GM12892 (cell line): ENCODE data around the gene RAD51AP2.

Source experiments
- DNase-seq: peaks from one replicate; pipeline ENCODE4 v3.0.0; 2011; ENCODE audit not compliant: insufficient read length
- FAIRE-seq: peaks from 2 replicates; lab custom pipeline; 2011; peaks lifted over from hg19 to GRCh38; lab: Jason Lieb, UNC
- POLR2A ChIP-seq: IDR thresholded peaks from 2 replicates; pipeline ENCODE4 v1.6.1; 2011; ENCODE audit warnings: low read depth, low read length, control low read depth
- POLR2AphosphoS5 ChIP-seq: IDR thresholded peaks from 2 replicates; pipeline ENCODE4 v1.6.1; 2011; ENCODE audit warnings: low read depth, low read length, control low read depth
- TAF1 ChIP-seq: IDR thresholded peaks from 2 replicates; pipeline ENCODE4 v1.6.1; 2011; ENCODE audit warnings: low read depth, mild to moderate bottlenecking, control low read depth, low read length, borderline replicate concordance

RAD51AP2 gene

DNA sequence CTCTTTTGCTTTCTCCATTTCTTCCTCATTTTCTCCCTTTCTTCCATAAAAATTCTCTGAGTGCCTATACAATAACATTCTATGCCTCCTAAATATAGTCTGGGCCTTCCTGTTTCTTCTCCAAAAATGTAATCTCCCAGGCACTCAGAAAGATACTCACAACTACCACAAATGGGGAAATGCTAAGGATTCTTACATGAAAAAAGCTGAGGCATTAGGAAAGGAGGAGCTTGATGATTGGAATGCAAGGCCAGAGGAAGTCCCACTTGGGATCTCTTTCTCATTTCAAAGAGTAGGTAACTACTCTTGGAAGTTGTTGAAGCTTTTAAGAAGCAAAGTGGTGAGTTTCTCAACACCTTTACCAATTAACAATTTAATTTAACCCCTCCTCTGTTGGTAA is 25.6 kb upstream of the RAD51AP2 start:
- FAIRE-seq (no peak), DNase-seq (no peak)
- TF ChIP-seq TAF1, result no peak
- no peak for TF ChIP-seq POLR2A
- no peak for TF ChIP-seq POLR2AphosphoS5

DNA sequence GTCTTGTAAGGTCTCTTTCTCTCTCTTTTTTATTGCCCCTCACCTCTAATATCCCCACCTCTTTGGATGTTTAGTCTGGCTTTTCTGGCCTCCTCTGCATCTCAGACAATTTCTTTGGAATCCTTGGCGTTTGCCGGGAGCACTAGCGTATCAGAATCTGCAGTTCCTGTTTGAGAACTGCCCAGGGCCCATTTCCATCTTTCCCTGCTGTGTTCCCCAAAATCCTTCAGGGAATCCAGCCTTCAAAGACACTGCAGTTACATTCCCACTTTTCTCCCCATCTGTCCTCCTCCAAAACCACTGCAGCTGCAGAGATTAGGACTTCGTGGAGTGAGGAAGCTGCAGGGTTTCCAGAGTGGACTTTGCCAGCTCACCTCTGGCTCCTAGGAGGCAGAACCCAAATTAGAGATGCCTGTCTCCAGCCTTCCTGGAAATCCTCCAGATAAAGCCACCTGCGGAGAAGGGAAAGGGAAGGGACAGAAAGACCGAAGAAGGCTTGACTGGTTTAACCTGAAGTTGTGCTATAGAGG is 25.0 kb upstream of the RAD51AP2 start:
- no peak for FAIRE-seq
- DNase-seq, result no peak
- TF ChIP-seq POLR2A (no peak), TAF1 (no peak)

DNA sequence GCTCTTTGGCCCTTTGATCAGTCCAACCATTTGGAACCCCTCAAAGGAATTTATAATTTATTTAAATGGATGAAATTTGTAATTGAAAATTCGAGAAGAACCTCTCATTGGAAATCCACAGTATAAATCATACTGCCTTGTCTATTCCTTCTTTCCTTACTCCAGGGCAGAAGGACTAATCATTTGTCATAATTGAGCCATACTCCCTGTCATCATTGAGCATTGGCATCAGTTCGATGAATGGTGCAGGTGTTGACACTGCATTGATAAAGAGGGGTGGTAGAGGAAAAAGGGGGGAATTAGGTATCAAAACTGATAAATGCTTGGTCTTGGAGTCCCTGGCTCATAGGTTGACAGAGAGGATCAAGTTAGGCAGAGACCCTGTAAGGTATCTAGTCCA is 24.2 kb upstream of the RAD51AP2 start:
- no peak for FAIRE-seq
- no peak for DNase-seq
- TF ChIP-seq POLR2A (no peak), TAF1 (no peak), POLR2AphosphoS5 (no peak)

DNA sequence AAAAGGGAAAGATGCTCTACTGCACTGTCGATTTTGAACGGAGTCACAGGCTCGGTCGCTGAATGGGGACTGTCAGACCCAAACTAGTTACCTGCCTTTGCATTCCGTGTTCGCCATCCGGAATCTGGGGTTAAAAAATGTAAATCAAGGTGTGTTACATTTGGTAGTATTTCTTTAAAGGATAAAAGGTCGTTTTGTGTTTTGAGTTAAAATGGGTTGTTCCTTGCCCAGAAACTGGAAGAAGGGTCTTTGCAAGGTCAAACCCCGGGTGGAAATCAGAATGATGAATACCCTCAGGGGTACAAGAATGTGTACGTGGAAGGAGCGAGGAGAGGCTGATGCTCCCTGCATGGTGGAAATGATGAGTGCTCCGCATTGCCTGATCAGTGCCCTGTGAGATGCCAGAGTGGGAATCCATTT is 23.3 kb upstream of the RAD51AP2 start:
- TF ChIP-seq POLR2AphosphoS5 (no peak), TAF1 (no peak), POLR2A (no peak)
- FAIRE-seq (no peak), DNase-seq (no peak)

DNA sequence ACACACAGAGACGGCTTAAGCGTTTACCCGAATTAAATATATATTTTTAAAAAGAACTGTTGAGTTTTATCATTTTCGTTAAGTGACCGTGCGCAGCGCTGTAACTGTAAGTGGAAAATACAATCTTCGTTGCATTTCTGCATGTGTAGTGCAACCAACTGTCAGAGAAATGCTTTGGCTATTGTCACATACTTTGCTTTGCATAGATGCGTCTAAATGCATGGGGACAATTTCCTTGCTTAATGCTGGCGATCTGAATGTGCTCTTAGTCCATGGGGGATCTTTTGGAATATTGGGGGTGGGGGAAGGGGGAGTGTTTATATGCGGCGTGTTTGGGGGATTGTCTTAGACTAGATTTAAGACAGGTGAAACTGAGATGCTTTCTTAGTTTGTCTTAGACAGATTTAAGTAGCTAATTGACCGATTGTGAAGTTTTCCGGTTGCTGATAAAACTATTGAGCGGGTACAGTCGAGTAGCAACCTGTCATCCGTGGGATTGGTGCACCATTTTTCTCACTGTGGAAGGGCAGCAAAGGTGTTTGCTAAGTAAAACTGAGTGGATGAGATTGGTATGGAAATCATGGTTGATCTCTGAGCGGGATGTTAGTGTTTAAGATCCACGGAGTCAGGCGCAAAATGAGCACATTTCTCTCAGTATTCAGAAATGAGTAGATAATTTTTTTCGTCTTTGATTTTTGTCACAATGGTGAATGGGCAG is 22.7 kb upstream of the RAD51AP2 start:
- no peak for FAIRE-seq
- no peak for DNase-seq
- TF ChIP-seq TAF1 (no peak), POLR2A (no peak), POLR2AphosphoS5 (no peak)

DNA sequence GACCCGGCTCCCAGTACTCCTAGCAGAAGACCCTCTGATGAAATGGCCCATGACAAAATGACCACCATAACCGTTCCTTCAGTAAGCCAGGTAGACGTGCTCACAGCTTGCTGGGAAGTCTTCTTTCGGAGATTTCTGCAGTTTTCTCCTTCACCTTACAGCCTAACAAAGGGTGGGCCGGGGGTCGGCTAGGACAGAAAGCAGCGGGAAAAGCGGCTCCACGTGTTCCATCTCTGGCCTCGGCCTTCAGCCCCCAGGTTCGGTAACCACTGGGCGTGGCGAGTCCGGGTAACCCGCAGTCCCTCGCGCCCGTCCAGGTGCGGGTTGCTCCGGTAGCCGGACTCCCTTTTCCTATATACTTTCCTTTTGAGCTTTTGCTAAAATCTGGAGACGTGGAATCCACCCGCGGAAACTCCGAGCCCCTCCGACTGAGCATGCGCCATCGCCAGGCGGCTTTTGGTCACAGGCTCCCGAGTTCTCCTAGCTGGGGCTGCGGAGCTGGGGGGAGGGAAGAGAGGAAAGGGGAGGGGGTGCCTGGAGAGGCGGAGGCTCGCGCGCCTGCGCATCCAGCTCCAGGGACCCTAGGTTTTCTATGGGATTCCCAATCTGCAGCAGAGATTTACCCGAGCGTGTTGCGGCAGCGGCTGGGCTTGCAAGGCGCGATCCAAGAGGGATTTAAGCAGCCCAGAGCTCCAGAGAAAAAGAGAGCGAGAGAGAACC is 22.0 kb upstream of the RAD51AP2 start, which contains the start of gene VSNL1:
TSS of gene VSNL1 (plus strand) at position 604 of the 720 bp plus-strand sequence. CDS start 51,379 bp downstream, outside the sequence.
- DNase-seq (no peak), FAIRE-seq (no peak)
- no peak for TF ChIP-seq POLR2AphosphoS5
- no peak for TF ChIP-seq TAF1
- no peak for TF ChIP-seq POLR2A

DNA sequence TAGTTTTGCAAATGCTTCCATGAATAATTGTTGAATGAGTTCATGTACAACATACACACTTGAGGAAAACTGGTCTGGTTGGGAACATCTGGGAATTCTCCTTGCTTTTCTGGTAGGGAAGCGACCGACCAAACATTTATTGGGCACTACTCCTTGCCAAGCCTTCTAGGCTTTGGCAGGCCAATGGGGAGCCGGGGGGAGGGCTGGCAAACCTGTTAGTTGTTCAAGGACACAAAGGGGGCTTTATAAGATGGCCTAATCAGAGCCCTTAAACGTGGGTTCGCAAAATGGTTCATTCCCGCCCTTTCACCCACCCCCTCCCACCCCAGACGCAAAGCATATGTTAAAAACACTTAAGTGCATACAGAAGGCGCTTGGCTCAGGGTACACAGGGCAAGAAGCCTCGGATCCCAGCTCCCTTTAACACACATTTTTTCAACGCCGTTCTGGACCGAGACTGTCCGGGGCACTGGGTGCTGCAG is 21.4 kb upstream of the RAD51AP2 start:
- DNase-seq (no peak), FAIRE-seq (no peak)

DNA sequence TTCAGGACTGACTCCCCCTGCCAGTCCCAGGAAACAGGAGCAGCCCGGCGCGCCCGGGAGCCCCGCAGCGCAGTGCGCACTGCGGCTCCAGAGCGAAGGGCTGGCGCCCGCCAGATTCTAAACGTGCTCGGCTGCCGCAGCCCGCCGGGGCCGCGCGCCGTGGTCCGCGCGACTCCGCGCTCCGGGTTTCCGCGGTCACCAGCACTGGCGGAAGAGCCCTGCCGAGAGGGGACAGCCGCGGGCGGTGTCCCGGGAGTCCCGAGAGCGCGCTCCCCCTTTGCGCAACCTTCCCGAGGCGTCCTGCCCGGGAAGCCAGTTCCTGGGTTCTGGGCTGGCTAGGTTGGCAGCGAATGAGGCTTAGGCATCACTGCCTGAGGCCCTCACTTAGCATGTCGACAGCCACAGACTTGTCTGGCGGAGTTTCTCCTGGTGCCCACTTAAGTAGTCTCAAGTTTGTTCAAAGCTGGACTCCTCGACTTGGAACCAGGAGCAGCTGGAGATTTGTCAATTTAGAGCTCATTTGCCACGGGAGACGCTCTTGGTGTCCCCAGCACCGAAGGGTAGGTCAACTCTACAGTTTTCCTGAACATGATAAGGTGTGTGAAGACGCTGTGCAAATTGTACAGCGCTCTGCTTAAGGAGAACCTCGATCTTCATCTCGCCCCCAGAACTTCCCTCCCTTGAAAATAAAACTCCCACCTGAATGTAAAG is 20.8 kb upstream of the RAD51AP2 start:
- no peak for TF ChIP-seq POLR2AphosphoS5
- TF ChIP-seq POLR2A, result no peak
- no peak for TF ChIP-seq TAF1
- no peak for DNase-seq
- FAIRE-seq, result no peak

More for the DNA sequence above, 21.4 kb upstream of the RAD51AP2 start:
- no peak for TF ChIP-seq POLR2A
- TF ChIP-seq POLR2AphosphoS5, result no peak
- TF ChIP-seq TAF1, result no peak

DNA sequence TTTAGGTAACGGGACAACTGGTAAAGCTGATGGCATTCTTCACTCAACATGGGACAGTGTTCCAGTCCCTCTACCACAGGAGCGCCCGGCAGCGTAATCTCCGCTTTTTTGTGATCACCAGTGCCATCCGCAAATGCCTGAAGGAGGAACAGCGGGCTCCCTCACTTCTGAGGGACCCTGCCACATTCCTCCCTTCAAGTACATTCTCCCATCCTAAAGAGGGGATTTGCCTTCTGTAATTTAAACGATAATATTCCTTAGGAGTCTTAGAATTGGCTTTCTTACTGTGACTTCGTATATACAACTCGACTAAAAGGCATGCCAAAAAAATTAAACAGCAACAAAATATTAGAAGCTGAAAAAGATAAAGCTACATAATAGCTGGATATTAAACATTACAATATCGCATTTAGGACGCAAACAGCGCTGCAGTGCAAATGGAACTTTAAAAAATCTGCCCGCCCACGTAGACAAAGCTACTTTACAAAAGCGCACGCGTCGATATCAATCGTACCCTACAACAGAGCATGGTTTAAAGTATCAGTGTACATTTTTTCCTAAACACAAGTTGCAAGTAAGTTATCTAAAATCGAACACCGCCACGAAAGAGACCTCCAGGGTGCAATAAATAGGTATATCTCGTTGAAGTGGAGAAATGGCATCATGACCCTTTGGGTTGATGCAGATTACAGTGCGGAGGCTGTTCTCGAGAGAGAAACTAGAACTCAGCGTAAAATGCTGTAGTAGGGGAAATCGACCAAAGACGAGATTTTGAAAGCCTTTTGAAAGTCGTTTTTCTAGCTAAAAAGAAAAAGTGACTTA is 20.0 kb upstream of the RAD51AP2 start:
- FAIRE-seq (no peak), DNase-seq (no peak)
- TF ChIP-seq POLR2A, result no peak

DNA sequence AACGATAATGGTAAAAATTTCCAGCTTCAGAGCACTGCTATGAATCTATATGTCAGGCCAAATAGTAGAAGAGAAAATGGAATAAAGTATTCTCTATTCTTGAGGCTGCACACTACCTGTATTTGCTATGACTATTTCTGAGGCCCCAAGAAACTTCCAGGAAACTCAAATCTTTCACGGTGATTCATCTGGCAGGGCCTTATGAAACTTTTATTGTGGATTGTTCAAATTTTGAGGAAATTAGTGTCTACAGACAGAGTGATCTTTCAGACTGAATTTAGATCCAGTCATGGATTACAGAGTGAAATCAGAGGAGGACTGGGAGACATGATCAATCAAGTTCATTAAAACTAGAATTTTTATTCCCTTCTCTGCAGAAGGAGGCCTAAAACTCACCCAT is 18.2 kb upstream of the RAD51AP2 start:
- DNase-seq (no peak), FAIRE-seq (no peak)
- TF ChIP-seq POLR2AphosphoS5 (no peak), POLR2A (no peak), TAF1 (no peak)

DNA sequence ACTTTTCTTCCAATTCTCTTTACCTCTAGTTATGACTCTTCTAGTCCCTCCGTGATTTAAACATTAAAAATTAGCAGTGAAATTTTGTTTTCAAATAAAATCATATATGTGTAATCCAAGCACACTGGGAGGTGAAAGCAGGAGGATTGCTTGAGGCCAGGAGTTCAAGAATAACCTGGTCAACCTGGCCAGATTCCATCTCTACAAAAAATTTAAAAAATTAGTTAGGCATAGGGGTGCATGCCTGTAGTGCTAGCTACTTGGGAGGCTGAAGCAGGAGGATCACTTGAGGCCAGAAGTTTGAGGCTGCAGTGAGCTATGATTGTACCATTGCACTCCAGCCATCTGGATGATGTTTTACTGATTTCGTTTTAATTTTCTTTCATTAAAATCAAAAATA is 15.3 kb upstream of the RAD51AP2 start:
- DNase-seq, result no peak
- no peak for TF ChIP-seq POLR2AphosphoS5
- no peak for TF ChIP-seq POLR2A
- no peak for TF ChIP-seq TAF1
- FAIRE-seq, result no peak
